HG02571 (cell line): ENCODE measurements around the gene IFFO2.
A peak's percentile ranks its signal among the peaks of the same experiment; 100 is the strongest.

Source experiments
- ATAC-seq: cut with Tn5 transposase; IDR thresholded peaks from one replicate; pipeline ENCODE4 v1.9.1; 2021; ENCODE audit warnings: mild to moderate bottlenecking, moderate library complexity; ENCODE audit not compliant: unreplicated experiment

IFFO2 gene

GRCh38 chr1:18972991-18973390, 16.5 kb upstream of the IFFO2 start:
- no peak for ATAC-seq

- ATAC-seq = no peak
Measured at GRCh38 chr1:18972531-18972930, 16.1 kb upstream of the IFFO2 start.

- ATAC-seq = no peak
Measured at GRCh38 chr1:18970762-18971161, 14.3 kb upstream of the IFFO2 start.

DNA sequence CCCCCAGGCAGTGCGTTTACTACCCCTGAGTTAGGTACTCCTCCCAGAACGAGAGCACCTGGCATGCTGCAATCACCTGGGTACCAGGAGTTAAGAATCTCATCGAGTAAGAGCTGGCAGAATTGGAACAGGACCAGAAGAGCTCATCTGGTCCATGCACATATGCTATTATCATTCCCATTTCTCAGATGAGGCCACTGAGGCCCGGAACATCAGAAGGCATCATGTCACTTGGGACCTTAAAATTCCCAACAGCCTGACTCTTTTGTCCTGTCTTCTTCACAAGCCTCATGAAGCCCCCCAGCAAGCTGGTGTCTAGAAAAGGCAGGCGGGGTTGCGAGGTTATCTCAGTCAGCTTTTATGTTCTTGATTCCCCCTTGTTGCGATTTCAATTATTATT, 13.9 kb upstream of the IFFO2 start:
- no peak for ATAC-seq

DNA sequence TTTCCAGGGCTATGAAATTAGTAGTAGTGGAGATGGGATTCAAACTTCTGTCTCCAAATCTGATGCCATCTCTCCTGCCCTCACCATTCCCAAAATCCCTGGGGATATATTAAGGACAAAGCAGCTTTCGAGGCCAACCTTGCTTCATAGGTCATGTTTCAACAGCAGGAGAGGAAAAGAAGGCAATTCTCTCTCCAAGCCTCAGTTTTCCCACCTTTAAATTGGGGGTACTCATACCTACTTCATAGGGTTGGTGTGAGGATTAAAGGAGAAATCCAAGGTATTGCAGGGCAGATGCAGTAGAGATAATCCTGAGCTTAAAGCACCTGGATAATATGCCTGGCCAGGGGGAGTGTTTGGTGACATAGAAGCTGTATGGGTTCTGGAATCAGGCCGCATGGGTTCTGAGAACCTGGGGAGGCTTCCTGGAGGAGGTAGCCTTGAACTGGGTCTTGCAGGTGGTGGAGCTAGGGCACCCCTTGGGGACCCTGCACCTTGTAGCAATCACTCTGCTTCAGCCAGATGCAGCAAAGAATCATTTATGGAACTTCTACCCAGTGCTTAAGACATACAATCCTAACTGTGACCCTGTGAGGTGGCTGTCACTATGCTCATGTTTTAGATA, 10.7 kb upstream of the IFFO2 start:
- no peak for ATAC-seq

- no peak for ATAC-seq
Measured at GRCh38 chr1:18965206-18966173, 9.0 kb upstream of the IFFO2 start.

DNA sequence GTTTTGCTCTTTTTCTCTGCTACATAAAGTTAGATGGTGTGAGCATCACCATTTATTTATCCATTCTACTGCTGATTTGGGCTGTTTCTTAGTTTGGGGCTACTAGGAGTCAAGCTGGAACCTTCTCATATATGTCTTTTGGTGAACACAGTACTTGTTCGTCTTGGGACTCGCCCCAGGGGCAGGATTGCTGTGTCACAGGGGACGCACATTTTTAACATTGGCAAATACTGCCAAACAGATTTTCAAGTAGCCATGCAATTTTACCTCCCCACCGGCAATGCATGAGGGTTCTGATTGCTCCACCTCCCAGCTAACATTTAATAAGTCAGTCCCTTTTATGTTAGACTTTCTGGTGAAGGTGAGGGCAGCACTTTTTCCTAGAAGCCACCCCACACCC, 7.5 kb upstream of the IFFO2 start:
- no peak for ATAC-seq

DNA sequence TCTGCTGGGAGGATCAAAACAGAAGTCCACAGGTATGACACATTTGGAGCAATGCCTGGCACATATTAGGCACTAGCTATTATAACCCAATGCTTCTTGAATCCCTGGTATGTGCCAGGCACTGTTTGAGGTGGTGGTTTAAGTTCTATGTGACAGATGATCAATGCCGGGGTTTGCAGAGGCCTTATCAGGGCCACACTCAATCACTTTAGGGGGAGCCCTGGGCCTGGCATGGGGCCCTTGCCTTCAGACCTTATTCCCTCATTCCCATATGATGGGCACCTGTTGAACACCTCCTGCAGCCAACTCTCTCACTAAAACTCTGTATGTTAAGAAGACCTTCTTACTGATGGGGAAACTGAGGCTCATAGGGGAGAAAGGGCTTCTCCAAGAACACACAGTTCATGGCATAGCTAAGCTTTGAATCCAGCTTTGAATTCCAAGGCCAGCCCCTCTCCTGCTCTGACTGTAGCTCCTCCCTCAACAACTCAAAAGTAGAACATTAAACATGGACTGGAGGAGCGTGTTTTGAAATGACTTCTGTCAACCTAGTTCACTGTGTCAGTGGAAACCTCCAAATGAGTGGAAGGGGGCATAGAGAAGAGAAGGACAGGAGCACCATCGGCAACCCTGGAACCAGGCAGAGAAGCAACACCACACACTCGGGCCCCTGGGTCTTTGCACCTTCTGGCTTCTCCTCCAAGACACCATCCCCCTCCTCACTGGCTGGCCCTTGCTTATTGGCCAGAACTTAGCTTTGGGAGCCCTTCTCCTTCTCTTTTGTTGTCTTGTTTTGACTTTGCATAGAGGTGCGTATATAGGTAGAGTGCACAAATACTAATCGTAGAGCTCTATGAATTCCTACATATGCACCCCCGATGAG, 6.6 kb upstream of the IFFO2 start:
- ATAC-seq = no peak

- no peak for ATAC-seq
Measured at GRCh38 chr1:18962121-18962721, 5.7 kb upstream of the IFFO2 start.

DNA sequence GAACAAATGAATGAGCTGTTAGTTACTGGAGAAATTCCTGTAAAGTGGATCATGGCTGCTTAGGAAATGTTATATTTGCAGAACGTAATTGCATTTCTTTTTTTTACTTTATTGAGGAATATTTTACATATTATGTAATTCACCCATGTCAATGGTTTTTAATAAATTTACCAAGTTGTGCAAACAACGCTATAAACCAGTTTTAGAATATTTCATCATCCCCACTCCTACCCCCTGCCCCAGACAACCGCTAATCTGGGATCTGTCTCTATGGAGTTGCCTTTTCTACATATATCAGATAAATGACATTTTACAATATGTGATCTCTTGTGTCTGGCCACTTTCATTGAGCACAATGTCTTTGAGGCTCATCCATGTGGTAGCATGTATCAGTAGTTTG, 4.3 kb upstream of the IFFO2 start:
- no peak for ATAC-seq

- no peak for ATAC-seq
Measured at GRCh38 chr1:18960409-18960808, 3.9 kb upstream of the IFFO2 start.

GRCh38 chr1:18959591-18959990, 3.1 kb upstream of the IFFO2 start:
- no peak for ATAC-seq

GRCh38 chr1:18957532-18958300, 1.2 kb upstream of the IFFO2 start:
- no peak for ATAC-seq

DNA sequence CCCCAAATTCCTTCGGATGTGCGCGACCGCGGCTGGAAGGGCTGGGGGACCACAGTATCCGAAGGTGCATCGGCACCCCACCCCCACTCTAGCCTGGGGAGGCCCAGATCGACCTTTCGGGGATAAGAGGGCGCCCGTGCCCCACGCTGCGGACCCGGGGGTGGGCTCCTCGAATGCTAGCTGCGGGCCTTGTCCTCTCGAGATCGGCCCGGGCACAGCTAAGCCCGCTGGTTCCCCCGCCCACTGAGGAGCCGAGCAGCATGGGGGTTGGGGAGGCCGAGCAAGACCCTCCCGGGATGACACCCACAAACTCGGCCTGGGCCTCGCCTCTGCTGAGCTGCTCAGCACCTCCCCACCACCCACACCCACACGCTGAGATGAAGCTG, 653 bp upstream of the IFFO2 start:
- ATAC-seq = no peak

GRCh38 chr1:18955441-18956192, 859 bp downstream of the IFFO2 start:
- ATAC-seq = peak; percentile 18

- no peak for ATAC-seq
Measured at GRCh38 chr1:18955131-18955440, 1.4 kb downstream of the IFFO2 start.

DNA sequence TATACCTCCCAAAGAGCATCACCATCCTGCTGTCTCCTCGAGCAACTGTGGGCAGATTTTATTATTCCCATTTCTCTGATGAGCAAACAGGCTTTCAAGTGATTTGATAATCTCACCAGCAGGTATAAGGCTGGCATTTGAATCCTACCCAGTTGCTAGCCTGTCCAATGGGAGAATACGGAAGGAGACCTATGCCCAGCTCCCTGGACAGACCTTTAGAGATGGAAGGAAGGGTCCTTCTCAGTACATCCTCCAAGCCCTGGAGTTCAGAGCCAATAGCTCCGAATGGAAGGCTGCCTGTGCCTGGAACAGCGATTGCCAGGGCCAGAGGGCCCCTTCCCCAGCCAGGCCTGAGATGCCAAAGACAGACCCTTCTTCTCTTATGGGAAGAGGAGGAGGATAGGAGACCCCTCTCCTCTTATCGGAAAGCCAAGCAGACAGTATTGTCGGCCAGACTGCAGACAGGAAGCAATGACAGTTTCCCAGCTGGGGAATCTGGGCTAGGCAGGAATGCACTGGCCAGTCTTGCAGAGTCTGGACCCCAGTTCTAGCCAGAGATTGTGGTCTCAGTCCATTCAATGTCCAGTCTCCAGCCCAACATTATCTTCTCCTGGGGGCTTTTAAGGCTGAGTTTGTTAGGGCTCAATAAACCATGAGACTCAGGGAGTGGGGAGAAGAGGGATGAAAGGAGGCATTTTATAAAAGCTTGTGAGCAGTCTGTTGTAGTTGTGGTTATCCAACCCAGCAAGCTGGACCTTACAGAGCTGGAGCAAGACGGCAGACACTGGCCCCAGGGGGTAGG, 2.0 kb downstream of the IFFO2 start:
- ATAC-seq = no peak

DNA sequence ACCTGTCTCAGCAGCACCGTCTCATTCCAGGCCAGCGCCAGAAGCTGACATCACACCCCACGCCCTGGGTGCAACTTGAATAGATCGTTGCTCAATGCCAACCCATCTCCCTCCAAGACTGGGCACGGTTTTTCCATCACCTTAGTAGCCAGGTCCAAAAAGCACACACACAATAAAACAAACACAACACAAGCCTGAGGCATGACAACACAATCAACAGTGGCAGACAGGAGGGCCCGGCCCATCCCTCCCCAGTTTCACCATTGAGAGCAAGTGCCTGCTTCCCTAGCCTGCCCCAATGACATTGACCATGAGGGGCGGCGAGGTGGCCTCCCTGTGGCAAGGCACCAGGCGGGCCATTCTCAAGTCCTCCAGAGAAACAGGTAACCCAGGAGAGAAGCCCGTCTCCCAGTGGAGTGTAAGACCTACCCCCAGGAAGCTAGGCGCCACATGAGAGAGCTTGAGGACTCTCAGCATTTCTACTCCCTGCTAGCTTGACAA, 2.7 kb downstream of the IFFO2 start:
- ATAC-seq = no peak
